Endothelial cell (in vitro differentiated cells): ENCODE measurements around the gene PDZD2. TPM values are rescaled to one million over a fixed set of nuclear protein-coding genes. Genes with fewer than 3 reads are reported as not detected.
"Not testable (repeated sequence)": the region's sequence is repeated elsewhere in the genome, so short reads cannot be mapped to it uniquely, and the experiment has no call there.

ENCODE experiments used
- DNase-seq: peaks from one replicate; pipeline ENCODE4 v3.0.0; 2021; ENCODE audit warnings: low spot score
- H3K27ac Mint-ChIP-seq: one replicate; pipeline ENCODE4 v1.8.0; 2021; ENCODE audit warnings: mixed read lengths, inconsistent platforms; ENCODE audit not compliant: unreplicated experiment
- H3K27me3 Mint-ChIP-seq: one replicate; pipeline ENCODE4 v1.8.0; 2021; ENCODE audit warnings: mild to moderate bottlenecking, moderate library complexity, mixed read lengths, inconsistent platforms; ENCODE audit not compliant: unreplicated experiment
- H3K36me3 Mint-ChIP-seq: one replicate; pipeline ENCODE4 v1.8.0; 2021; ENCODE audit warnings: mild to moderate bottlenecking, low read depth, mixed read lengths, inconsistent platforms; ENCODE audit not compliant: unreplicated experiment
- H3K4me1 Mint-ChIP-seq: one replicate; pipeline ENCODE4 v1.8.0; 2021; ENCODE audit warnings: mild to moderate bottlenecking, mixed read lengths, inconsistent platforms; ENCODE audit not compliant: unreplicated experiment
- H3K4me3 Mint-ChIP-seq: one replicate; pipeline ENCODE4 v1.8.0; 2021; ENCODE audit warnings: mild to moderate bottlenecking, mixed read lengths, inconsistent platforms; ENCODE audit not compliant: unreplicated experiment
- H3K9me3 Mint-ChIP-seq: one replicate; pipeline ENCODE4 v1.8.0; 2021; ENCODE audit warnings: mixed read lengths, inconsistent platforms; ENCODE audit not compliant: unreplicated experiment
- total RNA-seq: library from RNA; stranded (reverse); fragmentation: NEBNext Ultra II Directional; extraction: Animal tissue kit (Norgen Biotek cat#: 25700); gene quantifications from one replicate; pipeline ENCODE4 v1.2.1, GENCODE V29; 2021; ENCODE audit not compliant: unreplicated experiment
- TF ChIP-seq, protein P1 (sequence below): fragments of 200-600 bp; sonication (generic); IDR thresholded peaks from one replicate; pipeline ENCODE4 v1.5.0; 2021; ENCODE audit warnings: antibody characterized with exemption; ENCODE audit not compliant: unreplicated experiment

The PDZD2 gene
- total RNA-seq, 1 donor from 2014 or later: 71.1 TPM

DNA sequence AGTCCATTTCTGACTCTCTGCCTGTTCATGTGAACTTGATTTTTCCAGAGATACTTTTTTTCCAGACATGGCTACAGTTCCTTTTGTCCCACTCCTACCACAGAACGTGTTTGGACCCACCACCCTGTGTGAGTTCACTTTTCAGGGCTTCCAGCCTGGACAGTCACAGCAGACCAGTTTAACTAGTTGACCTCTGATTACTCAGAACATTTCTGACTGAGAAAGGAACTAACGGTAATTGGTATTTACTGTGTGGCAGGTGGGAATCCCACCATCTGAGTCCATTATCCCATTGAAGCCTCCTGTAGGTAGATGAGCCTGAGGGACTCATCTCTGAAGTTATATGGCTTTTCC, 325.1 kb downstream of the PDZD2 start:
- no peak for DNase-seq
- Mint-ChIP-seq H3K36me3 (peaks cover 38% of the 10 kb centered on the region), H3K27ac (no peak overlapping the region), H3K4me1 (peaks cover 26% of the 10 kb centered on the region), H3K4me3 (no peak overlapping the region), H3K27me3 (peaks cover 15% of the 10 kb centered on the region), H3K9me3 (no peaks in the 10 kb centered on the region)
- TF ChIP-seq, protein P1, sequence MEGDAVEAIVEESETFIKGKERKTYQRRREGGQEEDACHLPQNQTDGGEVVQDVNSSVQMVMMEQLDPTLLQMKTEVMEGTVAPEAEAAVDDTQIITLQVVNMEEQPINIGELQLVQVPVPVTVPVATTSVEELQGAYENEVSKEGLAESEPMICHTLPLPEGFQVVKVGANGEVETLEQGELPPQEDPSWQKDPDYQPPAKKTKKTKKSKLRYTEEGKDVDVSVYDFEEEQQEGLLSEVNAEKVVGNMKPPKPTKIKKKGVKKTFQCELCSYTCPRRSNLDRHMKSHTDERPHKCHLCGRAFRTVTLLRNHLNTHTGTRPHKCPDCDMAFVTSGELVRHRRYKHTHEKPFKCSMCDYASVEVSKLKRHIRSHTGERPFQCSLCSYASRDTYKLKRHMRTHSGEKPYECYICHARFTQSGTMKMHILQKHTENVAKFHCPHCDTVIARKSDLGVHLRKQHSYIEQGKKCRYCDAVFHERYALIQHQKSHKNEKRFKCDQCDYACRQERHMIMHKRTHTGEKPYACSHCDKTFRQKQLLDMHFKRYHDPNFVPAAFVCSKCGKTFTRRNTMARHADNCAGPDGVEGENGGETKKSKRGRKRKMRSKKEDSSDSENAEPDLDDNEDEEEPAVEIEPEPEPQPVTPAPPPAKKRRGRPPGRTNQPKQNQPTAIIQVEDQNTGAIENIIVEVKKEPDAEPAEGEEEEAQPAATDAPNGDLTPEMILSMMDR: no peak

DNA sequence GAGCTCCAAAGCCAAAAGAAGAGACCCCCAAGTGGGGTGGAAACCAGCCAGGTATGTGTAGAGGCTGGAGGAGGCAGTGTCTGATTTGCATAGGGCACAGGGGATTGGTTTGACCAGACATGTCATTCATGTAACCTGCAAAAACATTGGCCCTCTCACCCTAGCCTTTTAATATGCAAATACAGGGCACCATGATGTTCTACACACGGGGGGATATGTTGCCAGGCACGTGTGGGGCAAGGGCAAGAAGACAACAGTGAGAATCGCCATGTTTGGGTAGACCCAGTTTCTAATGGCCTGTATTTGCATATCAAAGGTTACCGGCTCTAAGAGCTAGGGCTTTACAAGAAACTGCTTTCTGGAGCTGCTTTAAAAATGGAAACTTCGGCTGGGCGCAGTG, 326.3 kb downstream of the PDZD2 start:
- DNase-seq: no peak
- H3K36me3 Mint-ChIP-seq: peaks cover 38% of the 10 kb centered on the region
- TF ChIP-seq, protein P1: no peak

DNA sequence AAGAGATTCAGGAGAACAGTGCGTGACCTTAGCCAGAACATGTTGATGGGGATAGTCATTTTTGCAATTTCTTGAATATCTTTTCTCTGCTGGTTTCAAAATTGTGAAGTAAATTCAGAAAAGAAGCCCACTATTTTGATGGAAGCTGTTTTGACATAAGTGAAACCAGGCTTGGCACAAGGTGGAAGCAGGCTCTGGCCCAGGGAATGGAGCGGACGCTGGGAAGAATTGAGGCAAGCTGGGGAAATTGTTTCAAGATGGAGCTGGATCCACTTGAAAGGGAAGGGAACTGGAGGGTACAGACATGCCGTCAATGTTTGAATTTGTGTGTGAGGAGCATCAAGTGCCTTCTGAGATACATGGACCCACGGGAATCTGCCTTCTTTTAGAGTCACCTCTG, 328.0 kb downstream of the PDZD2 start:
- Mint-ChIP-seq H3K4me3 (no peak overlapping the region), H3K4me1 (peaks cover 13% of the 10 kb centered on the region), H3K27ac (no peak overlapping the region), H3K27me3 (peaks cover 10% of the 10 kb centered on the region), H3K9me3 (no peaks in the 10 kb centered on the region), H3K36me3 (peaks cover 37% of the 10 kb centered on the region)
- no peak for DNase-seq
- TF ChIP-seq, protein P1: no peak

More for the DNA sequence above, 326.3 kb downstream of the PDZD2 start:
- H3K27me3 Mint-ChIP-seq: peaks cover 12% of the 10 kb centered on the region
- H3K9me3 Mint-ChIP-seq: no peaks in the 10 kb centered on the region
- no peak overlapping the region for H3K27ac Mint-ChIP-seq
- peak overlapping the region; percentile 17 for H3K4me3 Mint-ChIP-seq
- H3K4me1 Mint-ChIP-seq: peaks cover 20% of the 10 kb centered on the region

DNA sequence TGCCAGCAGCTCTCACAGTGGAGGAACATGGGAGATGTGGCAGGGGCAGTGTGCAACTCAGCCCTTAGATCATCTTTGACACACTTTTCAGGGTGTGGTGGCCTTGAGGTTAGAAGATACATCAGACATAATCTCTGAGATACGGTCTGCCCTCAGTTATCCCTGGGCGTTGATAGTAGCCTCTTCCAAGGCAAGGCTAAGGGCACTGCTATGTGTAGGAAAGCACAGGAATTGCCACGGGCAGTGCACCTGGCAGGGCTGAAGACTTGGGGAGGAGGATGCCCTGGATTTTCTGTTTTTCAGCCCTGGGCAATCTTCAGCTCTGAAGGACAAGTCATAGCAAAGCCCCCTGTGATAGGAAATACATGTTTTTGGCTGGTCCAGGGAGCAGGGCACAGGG, 328.5 kb downstream of the PDZD2 start:
- no peak for DNase-seq
- Mint-ChIP-seq H3K27ac (no peak overlapping the region), H3K4me1 (peaks cover 7% of the 10 kb centered on the region), H3K9me3 (no peaks in the 10 kb centered on the region), H3K4me3 (no peak overlapping the region), H3K36me3 (peaks cover 37% of the 10 kb centered on the region), H3K27me3 (peaks cover 8% of the 10 kb centered on the region)
- TF ChIP-seq, protein P1: no peak

DNA sequence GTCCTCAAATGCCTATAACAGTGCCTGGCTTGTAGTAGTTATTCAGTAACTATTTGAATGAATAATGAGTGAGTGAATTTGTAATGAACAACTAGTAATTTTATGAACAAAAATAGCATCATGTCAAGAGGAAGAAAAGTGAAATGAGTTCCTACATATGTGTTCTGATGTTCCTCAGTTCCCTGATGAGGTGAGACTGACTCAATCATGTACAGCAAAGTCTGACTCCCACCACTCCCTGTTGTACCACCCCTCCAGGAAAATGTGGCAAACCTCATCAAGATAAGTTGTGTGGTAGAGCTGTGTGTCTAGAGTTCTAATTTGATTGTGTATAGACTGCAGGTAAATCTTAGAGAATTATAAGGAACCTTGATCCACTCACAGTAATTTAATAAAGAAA, 333.6 kb downstream of the PDZD2 start:
- Mint-ChIP-seq H3K9me3 (no peaks in the 10 kb centered on the region), H3K4me3 (no peak overlapping the region), H3K36me3 (peaks cover 6% of the 10 kb centered on the region), H3K4me1 (no peaks in the 10 kb centered on the region), H3K27me3 (peaks cover 8% of the 10 kb centered on the region), H3K27ac (no peak overlapping the region)
- TF ChIP-seq, protein P1: no peak
- no peak for DNase-seq

DNA sequence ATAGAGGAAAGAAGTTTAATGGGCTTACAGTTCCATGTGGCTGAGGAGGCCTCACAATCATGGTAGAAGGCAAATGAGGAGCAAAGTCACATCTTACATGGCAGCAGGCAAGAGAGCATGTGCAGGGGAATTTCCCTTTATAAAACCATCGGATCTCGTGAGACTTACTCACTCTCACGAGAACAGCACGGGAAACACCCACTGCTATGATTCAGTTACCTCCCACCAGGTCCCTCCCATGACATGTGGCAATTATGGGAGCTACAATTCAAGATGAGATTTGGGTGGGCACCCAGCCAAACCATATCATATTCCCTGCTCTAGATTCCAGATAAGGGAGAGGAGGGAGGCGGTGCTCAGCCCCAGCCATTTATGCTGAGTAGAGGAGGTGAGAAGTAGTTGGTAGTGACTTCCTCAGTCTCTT, 336.3 kb downstream of the PDZD2 start:
- not testable (repeated sequence) for H3K27me3 Mint-ChIP-seq, H3K9me3 Mint-ChIP-seq, H3K4me1 Mint-ChIP-seq, H3K36me3 Mint-ChIP-seq, DNase-seq, H3K4me3 Mint-ChIP-seq
- H3K27ac Mint-ChIP-seq: peak overlapping the region; percentile 40
